Measurements from ENCODE around the gene ADPRH.

GRCh38 chr3:119594066-119594465, 14.8 kb downstream of the ADPRH start:
- TF ChIP-seq POLR2A (IDR thresholded peaks at IDR 0.05) = no peak
- no peak for TF ChIP-seq CTCF (IDR thresholded peaks at IDR 0.05)

Measured in body of pancreas (tissue), 4 donors.